ENCODE results near the gene CRABP2. TPM values are rescaled to one million over a fixed set of nuclear protein-coding genes. Genes with fewer than 3 reads are reported as not detected.

The CRABP2 gene
- total and polyA plus RNA-seq, 2 of the 13 experiments (the other 11 are each of a cell fraction or from before 2014, with no cell fraction given), result 0.40 to 0.60 TPM

DNA sequence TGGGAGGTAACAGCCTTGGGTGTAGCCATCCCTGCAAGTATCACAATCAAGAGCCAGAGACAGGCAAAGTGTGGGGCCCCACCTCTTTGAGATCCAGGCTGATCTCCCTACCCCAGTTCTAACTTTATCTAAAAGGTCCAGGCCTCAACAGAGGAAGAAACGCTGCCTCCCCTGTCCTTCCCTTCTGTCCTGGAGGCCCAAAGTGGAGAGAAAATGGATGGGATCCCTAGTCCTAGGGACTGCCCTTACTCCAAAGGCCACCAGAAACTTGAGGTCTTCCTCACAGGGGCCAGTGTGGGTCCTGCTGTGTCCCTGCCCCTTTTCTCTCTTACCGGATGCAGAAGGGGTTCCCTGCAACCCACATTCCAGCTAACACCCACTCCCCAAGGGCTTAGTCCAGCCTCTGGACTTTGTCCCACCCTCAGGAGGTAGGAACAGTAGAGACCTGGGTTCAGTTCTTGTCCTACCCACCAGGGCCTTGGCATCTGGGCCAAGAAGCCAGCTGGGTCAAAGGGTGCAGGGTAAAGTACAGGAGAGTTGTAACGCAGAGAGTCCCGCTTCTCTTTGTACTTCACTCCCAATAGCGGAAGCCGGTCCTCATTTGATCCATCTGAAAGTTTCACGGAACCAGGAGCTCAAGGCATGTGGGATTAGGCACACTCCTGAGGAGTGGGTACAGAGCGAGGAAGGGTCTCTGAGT lies 44.2 kb upstream of the CRABP2 start (continued):
- TF ChIP-seq ZNF780A (CRISPR knock-in tag; IDR thresholded peaks at IDR 0.05) (no peak), SALL1 (CRISPR knock-in tag; IDR thresholded peaks at IDR 0.05) (peak; percentile 45; the same call in 1 of the 2 replicates), ZNF280D (CRISPR knock-in tag; IDR thresholded peaks at IDR 0.05) (no peak), ZSCAN31 (CRISPR knock-in tag; IDR thresholded peaks at IDR 0.05; ENCODE audit: low read depth) (no peak), IRF1 (CRISPR knock-in tag; IDR thresholded peaks at IDR 0.05; ENCODE audit: low read depth) (no peak), ZNF670 (CRISPR knock-in tag; IDR thresholded peaks at IDR 0.05; ENCODE audit: borderline replicate concordance) (no peak), ETV6 (CRISPR knock-in tag; conservative IDR thresholded peaks at IDR 0.05) (no peak), FOXP4 (CRISPR knock-in tag; IDR thresholded peaks at IDR 0.05) (no peak; the same call in 1 of the 2 replicates), SP140L (CRISPR knock-in tag; IDR thresholded peaks at IDR 0.05; ENCODE audit: borderline replicate concordance) (no peak)
- TF ChIP-seq, protein P1, sequence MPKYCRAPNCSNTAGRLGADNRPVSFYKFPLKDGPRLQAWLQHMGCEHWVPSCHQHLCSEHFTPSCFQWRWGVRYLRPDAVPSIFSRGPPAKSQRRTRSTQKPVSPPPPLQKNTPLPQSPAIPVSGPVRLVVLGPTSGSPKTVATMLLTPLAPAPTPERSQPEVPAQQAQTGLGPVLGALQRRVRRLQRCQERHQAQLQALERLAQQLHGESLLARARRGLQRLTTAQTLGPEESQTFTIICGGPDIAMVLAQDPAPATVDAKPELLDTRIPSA (CRISPR knock-in tag; IDR thresholded peaks at IDR 0.05; ENCODE audit: borderline replicate concordance), result no peak
- TF ChIP-seq, protein P2, sequence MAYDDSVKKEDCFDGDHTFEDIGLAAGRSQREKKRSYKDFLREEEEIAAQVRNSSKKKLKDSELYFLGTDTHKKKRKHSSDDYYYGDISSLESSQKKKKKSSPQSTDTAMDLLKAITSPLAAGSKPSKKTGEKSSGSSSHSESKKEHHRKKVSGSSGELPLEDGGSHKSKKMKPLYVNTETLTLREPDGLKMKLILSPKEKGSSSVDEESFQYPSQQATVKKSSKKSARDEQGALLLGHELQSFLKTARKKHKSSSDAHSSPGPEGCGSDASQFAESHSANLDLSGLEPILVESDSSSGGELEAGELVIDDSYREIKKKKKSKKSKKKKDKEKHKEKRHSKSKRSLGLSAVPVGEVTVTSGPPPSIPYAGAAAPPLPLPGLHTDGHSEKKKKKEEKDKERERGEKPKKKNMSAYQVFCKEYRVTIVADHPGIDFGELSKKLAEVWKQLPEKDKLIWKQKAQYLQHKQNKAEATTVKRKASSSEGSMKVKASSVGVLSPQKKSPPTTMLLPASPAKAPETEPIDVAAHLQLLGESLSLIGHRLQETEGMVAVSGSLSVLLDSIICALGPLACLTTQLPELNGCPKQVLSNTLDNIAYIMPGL (CRISPR knock-in tag; IDR thresholded peaks at IDR 0.05; ENCODE audit: borderline replicate concordance in 1 of 2, low read depth in 1 of 2), result no peak
- TF ChIP-seq, protein P3, sequence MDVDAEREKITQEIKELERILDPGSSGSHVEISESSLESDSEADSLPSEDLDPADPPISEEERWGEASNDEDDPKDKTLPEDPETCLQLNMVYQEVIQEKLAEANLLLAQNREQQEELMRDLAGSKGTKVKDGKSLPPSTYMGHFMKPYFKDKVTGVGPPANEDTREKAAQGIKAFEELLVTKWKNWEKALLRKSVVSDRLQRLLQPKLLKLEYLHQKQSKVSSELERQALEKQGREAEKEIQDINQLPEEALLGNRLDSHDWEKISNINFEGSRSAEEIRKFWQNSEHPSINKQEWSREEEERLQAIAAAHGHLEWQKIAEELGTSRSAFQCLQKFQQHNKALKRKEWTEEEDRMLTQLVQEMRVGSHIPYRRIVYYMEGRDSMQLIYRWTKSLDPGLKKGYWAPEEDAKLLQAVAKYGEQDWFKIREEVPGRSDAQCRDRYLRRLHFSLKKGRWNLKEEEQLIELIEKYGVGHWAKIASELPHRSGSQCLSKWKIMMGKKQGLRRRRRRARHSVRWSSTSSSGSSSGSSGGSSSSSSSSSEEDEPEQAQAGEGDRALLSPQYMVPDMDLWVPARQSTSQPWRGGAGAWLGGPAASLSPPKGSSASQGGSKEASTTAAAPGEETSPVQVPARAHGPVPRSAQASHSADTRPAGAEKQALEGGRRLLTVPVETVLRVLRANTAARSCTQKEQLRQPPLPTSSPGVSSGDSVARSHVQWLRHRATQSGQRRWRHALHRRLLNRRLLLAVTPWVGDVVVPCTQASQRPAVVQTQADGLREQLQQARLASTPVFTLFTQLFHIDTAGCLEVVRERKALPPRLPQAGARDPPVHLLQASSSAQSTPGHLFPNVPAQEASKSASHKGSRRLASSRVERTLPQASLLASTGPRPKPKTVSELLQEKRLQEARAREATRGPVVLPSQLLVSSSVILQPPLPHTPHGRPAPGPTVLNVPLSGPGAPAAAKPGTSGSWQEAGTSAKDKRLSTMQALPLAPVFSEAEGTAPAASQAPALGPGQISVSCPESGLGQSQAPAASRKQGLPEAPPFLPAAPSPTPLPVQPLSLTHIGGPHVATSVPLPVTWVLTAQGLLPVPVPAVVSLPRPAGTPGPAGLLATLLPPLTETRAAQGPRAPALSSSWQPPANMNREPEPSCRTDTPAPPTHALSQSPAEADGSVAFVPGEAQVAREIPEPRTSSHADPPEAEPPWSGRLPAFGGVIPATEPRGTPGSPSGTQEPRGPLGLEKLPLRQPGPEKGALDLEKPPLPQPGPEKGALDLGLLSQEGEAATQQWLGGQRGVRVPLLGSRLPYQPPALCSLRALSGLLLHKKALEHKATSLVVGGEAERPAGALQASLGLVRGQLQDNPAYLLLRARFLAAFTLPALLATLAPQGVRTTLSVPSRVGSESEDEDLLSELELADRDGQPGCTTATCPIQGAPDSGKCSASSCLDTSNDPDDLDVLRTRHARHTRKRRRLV (CRISPR knock-in tag; IDR thresholded peaks at IDR 0.05), result no peak
